ENCODE results near the gene LMOD2.

GRCh38 chr7:123712619-123713018, 57.0 kb downstream of the LMOD2 start:
- no peak for TF ChIP-seq EP300 (IDR thresholded peaks at IDR 0.05)
- TF ChIP-seq, protein P1, sequence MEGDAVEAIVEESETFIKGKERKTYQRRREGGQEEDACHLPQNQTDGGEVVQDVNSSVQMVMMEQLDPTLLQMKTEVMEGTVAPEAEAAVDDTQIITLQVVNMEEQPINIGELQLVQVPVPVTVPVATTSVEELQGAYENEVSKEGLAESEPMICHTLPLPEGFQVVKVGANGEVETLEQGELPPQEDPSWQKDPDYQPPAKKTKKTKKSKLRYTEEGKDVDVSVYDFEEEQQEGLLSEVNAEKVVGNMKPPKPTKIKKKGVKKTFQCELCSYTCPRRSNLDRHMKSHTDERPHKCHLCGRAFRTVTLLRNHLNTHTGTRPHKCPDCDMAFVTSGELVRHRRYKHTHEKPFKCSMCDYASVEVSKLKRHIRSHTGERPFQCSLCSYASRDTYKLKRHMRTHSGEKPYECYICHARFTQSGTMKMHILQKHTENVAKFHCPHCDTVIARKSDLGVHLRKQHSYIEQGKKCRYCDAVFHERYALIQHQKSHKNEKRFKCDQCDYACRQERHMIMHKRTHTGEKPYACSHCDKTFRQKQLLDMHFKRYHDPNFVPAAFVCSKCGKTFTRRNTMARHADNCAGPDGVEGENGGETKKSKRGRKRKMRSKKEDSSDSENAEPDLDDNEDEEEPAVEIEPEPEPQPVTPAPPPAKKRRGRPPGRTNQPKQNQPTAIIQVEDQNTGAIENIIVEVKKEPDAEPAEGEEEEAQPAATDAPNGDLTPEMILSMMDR (IDR thresholded peaks at IDR 0.05), result no peak
- TF ChIP-seq POLR2A (IDR thresholded peaks at IDR 0.05), result no peak
- no peak for TF ChIP-seq POLR2AphosphoS5 (IDR thresholded peaks at IDR 0.05)
